Uterus (tissue), 2 donors: ENCODE results near the gene USP7.

Source experiments
- CTCF ChIP-seq, 4 experiments: fragments of 200-600 bp in 2 of 4; fragments of 450-650 bp in 2 of 4; sonication (generic) in 2 of 4; IDR thresholded peaks; one replicate each; pipeline ENCODE4 v1.5.1; 2016 to 2019; ENCODE audit warnings: antibody characterized with exemption in 4 of 4, mild to moderate bottlenecking in 2 of 4, moderate library complexity in 1 of 4
- POLR2A ChIP-seq, 2 donors: fragments of 450-650 bp; IDR thresholded peaks; one replicate each; pipeline ENCODE4 v1.6.1; 2016; ENCODE audit warnings: antibody characterized with exemption in 2 of 2, mild to moderate bottlenecking in 1 of 2, moderate library complexity in 1 of 2

- TF ChIP-seq CTCF (IDR thresholded peaks at IDR 0.05) (no peak), POLR2A (IDR thresholded peaks at IDR 0.05) (no peak)
These were observed 75.7 kb downstream of the USP7 start for GRCh38 chr16:8887952-8888560.
